HTR-8/SVneo (cell line): ENCODE measurements around the gene ERG.

Source experiments
- DNase-seq: peaks from one replicate; pipeline ENCODE4 v3.0.0; 2011; ENCODE audit warnings: low spot score, mixed read lengths; ENCODE audit not compliant: insufficient read length
- FAIRE-seq: peaks from 2 replicates; lab custom pipeline; 2011; peaks lifted over from hg19 to GRCh38; lab: Jason Lieb, UNC

The ERG gene

GRCh38 chr21:38498057-38498833 is at the start of gene ERG:
Gene ERG, minus strand, starts transcription at chr21:38498477. Its CDS starts 97 bp downstream, at chr21:38498380.
- DNase-seq (no peak), FAIRE-seq (no peak)

GRCh38 chr21:38544661-38545060 is 46.4 kb upstream of the ERG start:
- no peak for DNase-seq
- no peak for FAIRE-seq

GRCh38 chr21:38542263-38542662 is 44.0 kb upstream of the ERG start:
- FAIRE-seq (no peak), DNase-seq (no peak)

GRCh38 chr21:38538353-38538752 is 40.1 kb upstream of the ERG start:
- FAIRE-seq (no peak), DNase-seq (no peak)

- no peak for FAIRE-seq
- DNase-seq = no peak
These were observed 36.3 kb upstream of the ERG start for GRCh38 chr21:38534591-38534990.

GRCh38 chr21:38533887-38534286 is 35.6 kb upstream of the ERG start:
- no peak for DNase-seq

GRCh38 chr21:38531591-38531990 is 33.3 kb upstream of the ERG start:
- DNase-seq (no peak), FAIRE-seq (no peak)

More at GRCh38 chr21:38533887-38534286, 35.6 kb upstream of the ERG start:
- no peak for FAIRE-seq

GRCh38 chr21:38531039-38531541 is 32.8 kb upstream of the ERG start:
- FAIRE-seq (no peak), DNase-seq (no peak)

GRCh38 chr21:38527737-38528136 is 29.5 kb upstream of the ERG start:
- FAIRE-seq = no peak

GRCh38 chr21:38525454-38525853 is 27.2 kb upstream of the ERG start:
- no peak for FAIRE-seq
- DNase-seq = no peak

More at GRCh38 chr21:38527737-38528136, 29.5 kb upstream of the ERG start:
- DNase-seq = no peak

GRCh38 chr21:38524168-38525153 is 26.2 kb upstream of the ERG start:
- FAIRE-seq = no peak
- DNase-seq = no peak

GRCh38 chr21:38520511-38520910 is 22.2 kb upstream of the ERG start:
- DNase-seq (no peak), FAIRE-seq (no peak)

GRCh38 chr21:38511662-38512243 is 13.5 kb upstream of the ERG start:
- FAIRE-seq (no peak), DNase-seq (no peak)

- no peak for DNase-seq
- no peak for FAIRE-seq
These were observed 12.9 kb upstream of the ERG start for GRCh38 chr21:38511198-38511597.

GRCh38 chr21:38507374-38507942 is 9.2 kb upstream of the ERG start:
- FAIRE-seq (no peak), DNase-seq (no peak)

GRCh38 chr21:38506661-38507281 is 8.5 kb upstream of the ERG start:
- FAIRE-seq = no peak
- no peak for DNase-seq

GRCh38 chr21:38505654-38506523 is 7.6 kb upstream of the ERG start:
- FAIRE-seq (no peak), DNase-seq (peak; percentile 48)

- FAIRE-seq = no peak
These were observed 5.8 kb upstream of the ERG start for GRCh38 chr21:38504066-38504465.

GRCh38 chr21:38503583-38503982 is 5.3 kb upstream of the ERG start:
- FAIRE-seq (no peak), DNase-seq (no peak)

More at GRCh38 chr21:38504066-38504465, 5.8 kb upstream of the ERG start:
- no peak for DNase-seq
